HT1080 (cell line): ENCODE results near the gene OR6C75. TPM values are rescaled to one million over a fixed set of nuclear protein-coding genes. Genes with fewer than 3 reads are reported as not detected.
"Not testable (repeated sequence)": the region's sequence is repeated elsewhere in the genome, so short reads cannot be mapped to it uniquely, and the experiment has no call there.

Source experiments
- DNase-seq: peaks from one replicate; pipeline ENCODE4 v3.0.0-alpha.2; 2015; ENCODE audit warnings: low read depth
- polyA plus RNA-seq, 2 experiments: library from polyadenylated mRNA; depleted of rRNA; stranded (reverse); fragments of >200 nt; gene quantifications; 2 replicates each; pipeline ENCODE4 v1.2.3, GENCODE V29; 2015
- total RNA-seq: library from RNA; depleted of rRNA; stranded (reverse); fragments of >200 nt; shearing (Covaris generic); gene quantifications from 2 replicates; pipeline ENCODE4 v1.2.3, GENCODE V29; 2014; rRNA removed

The OR6C75 gene
- total RNA-seq, result not detected in 2 replicates
- polyA plus RNA-seq (2015; cell fraction: cytosol; rRNA removed), result not detected in 2 replicates
- polyA plus RNA-seq (2015; cell fraction: nucleus; rRNA removed), result not detected in 2 replicates

DNA sequence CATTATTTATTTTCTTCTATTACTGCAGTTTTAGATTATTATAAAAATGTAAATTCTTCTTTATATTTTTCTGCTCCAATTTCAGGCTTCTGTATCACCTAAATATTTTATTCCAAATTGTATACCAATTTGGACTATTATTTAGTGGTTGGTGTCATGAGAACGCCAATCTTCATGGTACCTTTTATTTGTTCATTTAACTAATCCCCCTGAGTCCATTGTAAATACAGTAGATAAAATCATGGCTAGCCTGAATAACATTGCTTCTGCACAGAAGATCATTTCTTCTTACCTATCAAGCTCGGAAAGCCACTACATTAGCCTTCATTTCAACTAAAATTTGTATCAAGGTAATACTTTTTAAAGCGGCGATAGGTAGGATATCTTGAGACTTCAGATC is at the start of gene OR6C75:
Gene OR6C75, plus strand, starts transcription at position 301 of the 400 bp plus-strand sequence. CDS start 2,136 bp downstream, outside the sequence.
- DNase-seq, result no peak

DNA sequence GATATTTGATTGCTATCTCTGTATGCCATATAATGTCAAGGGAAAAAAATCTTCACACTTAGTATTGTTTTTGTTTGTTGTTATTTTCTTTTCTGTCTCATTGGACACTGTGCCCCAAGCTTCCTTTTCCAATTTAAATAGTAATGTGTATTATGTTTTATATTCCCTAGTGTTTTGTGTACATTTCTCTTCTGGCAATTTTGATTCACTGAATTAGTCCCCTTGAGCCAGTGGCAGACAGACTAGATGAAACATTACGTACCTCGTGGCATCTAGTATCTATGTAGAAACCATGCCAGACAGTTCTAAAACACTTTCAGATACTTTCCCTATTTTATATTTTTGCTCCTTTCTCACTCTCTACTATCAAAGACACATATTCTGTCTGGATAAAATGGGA is 48.7 kb upstream of the OR6C75 start, which contains the start of gene OR6C1:
Gene OR6C1, plus strand, starts transcription at position 301 of the 400 bp plus-strand sequence. CDS start 6,257 bp downstream, outside the sequence.
- no peak for DNase-seq

DNA sequence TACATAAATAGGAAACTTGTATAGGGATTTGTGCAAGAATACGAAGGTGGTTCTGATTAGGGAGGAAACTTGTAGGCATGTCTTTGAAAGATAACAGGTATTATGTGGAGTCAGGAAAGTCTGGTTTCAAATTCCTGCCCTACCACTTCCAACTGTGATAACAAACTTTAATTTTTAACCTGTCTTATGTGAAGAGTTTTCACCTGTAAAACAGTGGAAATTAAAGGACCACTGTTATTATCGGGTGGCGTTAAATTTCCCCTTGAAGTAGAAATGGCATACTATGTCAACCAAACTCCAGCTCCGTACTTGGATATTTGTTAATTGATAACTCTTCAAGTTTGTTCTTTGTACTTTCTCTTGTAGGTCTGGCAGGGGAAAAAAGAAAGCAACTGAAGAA is 42.6 kb upstream of the OR6C75 start:
- no peak for DNase-seq

DNA sequence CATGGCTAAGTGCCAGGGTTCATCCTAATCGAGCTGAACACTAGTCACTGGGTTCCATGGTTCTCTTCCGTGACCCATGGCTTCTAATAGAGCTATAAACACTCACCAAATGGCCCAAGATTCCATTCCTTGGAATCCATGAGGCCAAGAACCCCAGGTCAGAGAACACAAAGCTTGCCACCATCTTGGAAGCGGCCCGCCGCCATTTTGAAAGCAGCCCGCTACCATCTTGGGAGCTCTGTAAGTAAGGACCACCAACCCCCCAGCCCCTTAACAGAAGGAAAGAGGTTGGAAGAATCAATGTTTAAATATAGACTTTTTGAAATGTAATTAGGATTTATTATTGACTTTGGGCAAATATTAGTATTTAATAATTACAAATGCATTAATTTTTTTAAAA is 37.0 kb upstream of the OR6C75 start:
- not testable (repeated sequence) for DNase-seq

DNA sequence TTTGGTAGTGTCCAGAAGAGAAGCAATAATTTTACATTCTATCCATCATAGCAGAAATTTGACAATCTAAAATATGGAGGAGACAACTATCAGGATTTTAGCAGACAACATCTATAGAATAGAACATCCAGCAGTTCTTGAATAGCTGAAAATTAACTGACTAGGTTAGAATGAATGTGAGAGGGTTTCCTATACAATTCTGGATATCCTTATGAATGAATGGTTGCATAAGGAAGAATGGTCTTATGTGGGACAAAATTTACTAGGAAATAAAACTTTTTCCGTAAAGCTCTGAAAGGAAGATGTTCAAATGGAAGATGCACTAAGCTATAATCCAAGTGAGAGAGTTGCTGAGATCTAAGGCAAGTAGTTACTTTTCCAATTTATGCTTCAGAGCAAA is 32.3 kb upstream of the OR6C75 start, which contains the start of gene OR6C3:
Gene OR6C3, plus strand, starts transcription at position 301 of the 400 bp plus-strand sequence. CDS start 955 bp downstream, outside the sequence.
- no peak for DNase-seq

DNA sequence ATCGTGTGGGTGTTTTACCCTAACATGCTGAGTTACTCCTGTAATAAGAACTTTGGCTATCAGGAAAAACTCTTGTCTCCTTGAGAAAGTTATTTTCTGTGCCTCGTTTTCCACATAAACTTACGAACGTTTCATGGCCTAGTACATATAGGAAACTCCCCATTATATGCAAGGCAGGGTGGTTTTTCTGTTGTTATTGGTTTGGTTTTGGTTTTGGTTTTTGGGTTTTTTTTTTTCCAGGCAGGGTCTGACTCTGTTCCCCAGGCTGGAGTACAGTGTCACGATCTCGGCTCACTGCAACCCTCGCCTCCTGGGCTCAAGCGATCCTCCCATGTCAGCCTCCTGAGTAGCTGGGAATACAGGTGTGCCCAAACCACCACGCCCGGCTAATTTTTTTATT is 26.8 kb upstream of the OR6C75 start:
- DNase-seq, result no peak

DNA sequence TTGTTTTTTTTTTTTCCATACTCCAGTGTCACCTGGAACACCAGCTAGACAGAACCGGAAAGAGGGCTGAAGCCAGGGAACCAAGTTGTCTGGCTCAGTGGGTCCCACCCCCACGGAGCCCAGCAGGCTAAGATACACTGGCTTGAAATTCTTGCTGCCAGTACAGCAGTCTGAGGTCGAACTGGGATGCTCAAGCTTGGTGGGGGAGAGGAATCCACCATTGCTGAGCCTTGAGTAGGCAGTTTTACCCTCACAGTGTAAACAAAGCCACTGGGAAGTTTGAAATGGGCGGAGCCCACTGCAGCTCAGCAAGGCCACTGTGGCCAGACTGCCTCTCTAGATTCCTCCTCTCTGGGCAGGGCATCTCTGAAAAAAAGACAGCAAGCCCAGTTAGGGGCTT is 7.4 kb upstream of the OR6C75 start:
- not testable (repeated sequence) for DNase-seq

DNA sequence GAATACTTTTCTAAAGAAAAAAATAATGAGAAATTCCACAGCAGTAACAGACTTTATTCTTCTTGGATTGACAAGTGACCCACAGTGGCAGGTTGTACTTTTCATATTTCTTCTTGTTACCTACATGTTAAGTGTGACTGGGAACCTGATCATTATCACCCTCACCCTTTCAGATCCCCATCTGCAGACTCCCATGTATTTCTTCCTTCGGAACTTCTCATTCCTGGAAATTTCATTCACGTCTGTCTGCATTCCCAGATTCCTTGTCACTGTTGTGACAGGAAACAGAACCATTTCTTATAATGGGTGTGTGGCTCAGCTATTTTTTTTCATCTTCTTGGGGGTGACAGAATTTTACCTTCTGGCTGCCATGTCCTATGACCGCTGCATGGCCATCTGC is 2.3 kb downstream of the OR6C75 start:
- no peak for DNase-seq

DNA sequence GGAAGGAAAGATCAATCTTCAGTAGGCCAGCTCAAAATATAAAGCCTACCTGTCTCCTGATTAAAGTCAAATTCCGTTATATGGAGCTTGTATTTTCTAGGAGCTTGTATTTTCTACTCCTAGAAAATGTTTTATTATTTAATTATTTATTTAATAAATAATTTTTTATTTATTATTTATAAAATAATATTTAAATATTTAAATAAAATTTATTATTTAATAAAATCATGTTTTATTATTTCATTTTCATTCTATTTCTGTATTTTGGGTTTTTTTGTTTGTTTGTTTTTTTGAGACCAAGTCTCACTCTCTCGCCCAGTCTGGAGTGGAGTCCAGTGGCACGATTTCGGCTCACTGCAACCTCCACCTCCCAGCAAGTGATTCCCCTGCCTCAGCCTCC is 9.7 kb downstream of the OR6C75 start:
- DNase-seq, result no peak

DNA sequence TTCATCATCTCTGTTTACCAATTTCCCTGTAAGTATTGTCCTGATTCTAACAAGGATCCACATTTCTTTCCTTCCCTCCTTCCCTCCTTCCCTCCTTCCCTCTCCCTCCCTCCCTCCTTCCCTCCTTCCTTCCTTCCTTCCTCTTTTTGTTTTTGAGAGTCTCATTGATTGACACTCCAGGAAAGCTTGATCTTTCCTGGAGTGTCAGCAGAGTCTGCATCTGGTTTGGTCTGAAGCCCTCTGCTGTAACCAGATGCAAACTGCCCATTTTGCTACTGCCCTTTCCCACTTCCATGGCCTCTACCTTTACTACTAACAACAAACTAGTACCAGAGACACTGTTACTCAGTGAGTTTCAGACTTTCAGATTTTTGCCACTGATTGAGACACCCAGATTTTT is 23.1 kb downstream of the OR6C75 start:
- DNase-seq, result no peak

DNA sequence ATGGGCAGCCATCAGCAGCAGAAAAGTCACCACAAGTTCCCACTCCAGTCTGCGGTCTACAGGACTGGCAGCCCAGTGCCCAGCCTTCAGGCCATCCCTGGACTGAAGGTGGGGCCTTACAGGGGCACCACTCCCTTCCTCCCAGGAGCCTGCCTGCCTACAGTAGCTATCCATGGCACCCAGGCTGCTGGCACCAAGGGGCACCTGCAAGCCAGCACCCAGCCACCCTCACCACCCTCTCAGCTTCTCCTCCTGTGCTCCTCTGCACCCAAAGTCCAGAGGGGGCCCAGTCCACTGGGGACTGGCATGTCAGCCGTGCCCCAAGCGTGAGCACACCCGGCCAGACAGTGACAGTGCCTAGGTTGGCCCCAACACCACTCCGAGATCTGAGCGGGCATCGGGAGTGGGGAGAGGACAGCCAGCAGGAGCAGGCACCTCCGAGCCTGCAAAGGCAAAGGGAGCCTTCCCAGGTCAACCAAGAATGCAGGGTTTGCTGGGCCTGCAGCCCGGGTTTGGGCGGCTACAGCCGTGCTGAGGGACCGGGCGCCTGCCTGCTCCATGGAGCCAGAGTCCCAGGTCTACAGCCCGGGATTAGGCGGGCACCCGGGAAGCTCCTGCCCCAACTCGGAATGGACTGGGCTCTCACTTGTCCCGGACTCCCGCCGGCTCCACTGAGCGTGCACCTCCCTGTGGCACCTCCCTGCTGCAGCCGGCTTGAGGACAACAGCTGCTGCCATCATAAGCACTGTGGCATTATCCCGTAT is 29.4 kb downstream of the OR6C75 start:
- DNase-seq, result no peak

DNA sequence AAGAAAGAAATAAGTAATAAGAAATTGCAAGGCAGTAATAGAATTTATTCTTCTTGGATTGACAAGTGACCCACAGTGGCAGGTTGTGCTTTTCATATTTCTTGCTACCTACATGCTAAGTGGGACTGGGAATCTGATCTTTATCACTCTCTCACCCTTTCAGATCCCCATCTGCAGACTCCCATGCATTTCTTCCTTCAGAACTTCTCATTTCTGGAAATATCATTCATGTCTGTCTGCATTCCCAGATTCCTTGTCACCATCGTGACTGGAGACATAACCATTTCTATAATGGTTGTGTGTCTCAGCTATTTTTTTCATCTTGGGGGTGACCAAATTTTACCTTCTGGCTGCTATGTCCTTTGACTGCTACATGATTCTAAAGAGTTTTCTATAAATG is 33.6 kb downstream of the OR6C75 start:
- no peak for DNase-seq

DNA sequence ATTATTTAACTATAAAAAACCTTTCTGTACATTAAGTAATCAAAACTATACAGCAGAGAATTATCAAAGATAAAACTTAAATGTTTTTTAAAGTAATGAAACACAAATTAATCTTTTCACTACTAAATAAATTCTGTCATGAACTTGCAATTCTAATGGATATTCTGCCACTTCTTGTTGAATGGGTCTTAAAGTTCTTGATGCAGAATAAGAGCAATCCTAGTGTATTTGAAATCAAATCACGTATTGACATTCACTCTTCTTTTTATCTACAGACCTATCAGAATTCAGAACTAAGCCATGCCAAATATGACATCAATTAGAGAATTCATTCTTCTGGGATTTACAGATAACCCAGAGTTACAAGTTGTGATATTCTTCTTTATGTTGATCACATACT is 37.5 kb downstream of the OR6C75 start, which contains the start of gene OR6C65:
Gene OR6C65, plus strand, starts transcription at position 301 of the 400 bp plus-strand sequence. Its CDS starts 0 bp downstream, at position 301.
- no peak for DNase-seq

DNA sequence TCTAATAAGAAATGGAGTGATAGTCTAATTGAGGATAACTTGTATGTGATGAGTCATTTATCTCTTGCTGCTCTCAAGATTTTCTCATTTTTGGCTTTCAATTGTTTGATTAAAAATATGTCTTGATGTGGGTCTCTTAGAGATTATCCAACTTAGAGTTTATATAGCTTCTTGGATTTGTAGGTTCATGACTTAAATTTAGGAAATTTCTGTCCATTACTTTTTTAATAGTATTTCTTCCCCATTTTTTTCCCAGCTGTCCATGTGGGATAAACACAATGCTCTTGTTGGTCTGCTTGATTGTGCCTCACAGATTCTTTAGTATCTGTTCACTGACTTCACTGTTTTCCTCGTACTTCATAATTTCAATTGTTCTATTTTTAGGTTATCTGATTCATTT is 45.1 kb downstream of the OR6C75 start:
- no peak for DNase-seq

DNA sequence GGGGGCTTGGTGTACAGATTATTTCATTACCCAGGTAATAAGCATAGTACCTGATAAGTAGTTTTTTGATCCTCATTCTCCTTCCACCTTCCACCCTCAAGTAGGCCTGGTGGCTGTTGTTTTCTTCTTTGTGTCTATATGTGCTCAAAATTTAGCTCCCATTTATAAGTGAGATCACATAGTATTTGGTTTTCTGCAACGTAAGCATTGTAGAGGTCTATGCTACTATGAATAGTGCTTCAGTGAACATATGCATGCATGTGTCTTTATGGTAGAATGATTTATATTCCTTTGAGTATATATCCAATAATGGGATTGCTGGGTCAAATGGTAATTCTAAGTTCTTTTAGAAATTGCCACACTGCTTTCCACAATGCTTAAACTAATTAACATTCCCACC is 46.4 kb downstream of the OR6C75 start:
- DNase-seq, result not testable (repeated sequence)

DNA sequence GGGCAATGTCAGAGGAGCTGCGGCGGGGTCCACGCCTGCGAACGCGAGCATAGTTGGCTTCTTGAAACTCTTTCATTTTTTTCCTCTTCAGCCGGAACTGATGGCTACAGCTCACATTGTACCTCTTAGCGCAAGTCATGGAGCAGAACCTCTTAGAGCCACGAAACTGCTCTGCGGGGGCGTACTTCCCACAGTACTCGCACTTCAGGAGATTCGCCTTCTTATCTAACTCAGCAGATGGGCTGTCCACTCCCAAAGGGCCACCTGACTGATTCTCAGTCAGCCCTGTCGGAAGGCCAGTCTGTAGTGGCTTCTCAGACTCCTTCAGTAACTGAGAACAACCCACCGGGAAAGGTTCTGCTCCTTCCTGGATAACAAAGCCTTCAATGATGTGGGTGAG is 49.4 kb downstream of the OR6C75 start:
- DNase-seq, result not testable (repeated sequence)

DNA sequence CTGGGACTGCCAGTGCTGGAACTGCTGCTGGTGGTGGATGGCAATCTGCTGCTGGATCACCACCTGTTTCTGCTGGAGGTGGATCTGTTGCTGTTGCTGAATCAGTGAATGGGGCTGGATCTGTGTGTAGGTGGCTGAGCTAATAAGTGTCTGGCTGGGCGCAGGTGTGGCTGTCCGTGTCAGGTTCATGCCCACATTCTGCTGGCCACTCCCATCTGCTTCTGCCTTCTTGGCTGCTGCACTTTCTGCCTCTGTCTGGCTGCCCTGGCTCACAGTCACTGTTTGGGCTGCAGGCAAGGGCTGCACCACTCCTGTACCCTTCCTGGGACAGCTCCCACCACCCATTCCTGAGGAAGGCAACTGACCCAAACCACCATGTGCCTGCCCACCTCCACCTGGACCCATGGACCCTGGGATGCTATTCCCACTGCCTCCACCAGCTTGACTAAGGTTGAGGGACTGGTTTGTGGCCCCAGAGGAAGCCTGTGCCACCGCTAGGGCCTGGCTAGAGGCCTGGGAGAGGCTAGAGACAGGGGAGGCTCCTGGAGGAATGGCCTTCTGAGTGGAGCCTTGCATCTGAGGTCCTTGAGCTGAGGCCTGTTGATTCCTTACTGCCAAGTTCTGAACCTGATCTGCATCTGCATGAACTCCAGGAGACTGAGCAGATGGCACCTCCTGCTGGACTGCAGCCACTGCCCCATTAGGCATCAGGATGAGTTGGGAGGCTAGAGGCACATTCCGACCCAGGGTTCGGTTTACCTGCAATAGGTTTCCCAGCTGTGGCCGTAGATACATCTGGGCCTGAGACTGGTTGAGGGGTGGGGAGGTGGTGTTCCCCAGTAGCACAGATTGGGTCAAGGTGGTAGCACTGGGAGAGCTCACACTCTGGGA is 51.0 kb downstream of the OR6C75 start:
- DNase-seq, result not testable (repeated sequence)

DNA sequence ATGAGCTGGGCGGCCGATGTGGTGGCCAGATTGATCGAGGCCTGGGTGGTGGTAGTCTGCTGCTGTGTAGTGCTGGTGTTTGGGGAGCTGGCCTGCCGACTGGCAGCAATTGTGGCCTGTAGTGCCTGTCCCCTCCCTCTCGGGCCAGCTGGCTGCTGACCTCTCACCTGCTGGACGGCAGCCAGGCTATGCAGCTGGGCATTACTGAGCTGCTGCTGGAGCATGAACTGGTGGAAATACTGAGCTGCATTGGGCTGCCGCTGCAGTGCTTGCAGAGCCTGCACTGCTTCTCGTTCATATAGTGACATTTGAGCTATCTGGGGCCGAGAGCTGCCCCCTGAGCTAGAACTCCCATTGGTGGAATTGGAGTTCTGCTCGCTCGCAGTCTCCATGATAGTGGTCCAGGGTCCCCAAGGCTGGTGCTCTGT is 51.6 kb downstream of the OR6C75 start:
- DNase-seq, result not testable (repeated sequence)

DNA sequence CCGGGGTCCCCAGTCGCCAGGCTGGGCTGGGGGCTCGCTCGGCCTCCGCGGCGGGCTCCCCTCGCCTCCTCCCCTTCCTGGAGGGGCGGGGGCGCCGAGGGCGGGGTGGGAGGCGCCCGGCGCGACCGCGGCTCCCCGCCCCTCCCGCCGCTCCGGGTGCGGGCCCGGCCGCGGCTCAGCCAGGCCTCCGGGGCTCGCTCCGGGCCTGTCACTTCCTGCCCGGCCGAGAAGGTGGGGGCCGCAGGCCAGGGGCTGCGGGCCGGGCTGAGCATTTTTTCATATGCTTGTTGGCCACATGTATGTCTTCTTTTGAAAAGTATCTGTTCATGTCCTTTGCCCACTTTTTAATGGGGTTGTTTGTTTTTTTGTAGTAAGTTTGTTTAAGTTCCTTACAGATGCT is 52.1 kb downstream of the OR6C75 start:
- not testable (repeated sequence) for DNase-seq

DNA sequence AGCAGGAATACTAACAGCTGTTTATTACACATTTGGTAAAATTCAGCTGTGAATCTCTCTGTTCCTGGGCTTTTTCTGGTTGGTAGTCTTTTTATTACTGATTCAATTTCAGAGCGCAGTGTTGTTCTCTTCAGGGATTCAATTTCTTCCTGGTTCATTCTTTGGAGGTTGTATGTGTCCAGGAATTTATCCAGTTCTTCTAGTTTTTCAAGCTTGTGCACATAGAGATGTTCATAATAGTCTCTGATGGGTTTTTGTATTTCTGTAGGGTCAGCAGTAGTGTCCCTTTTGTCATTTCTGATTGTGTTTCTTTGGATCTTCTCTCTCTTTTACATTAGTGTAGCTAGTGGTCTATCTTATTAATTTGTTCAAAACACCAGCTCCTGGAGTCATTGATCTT is 54.2 kb downstream of the OR6C75 start:
- no peak for DNase-seq
